Endothelial cell of umbilical vein (primary cell): Measurements from ENCODE around the gene CHMP1A. TPM values are rescaled to one million over a fixed set of nuclear protein-coding genes. Genes with fewer than 3 reads are reported as not detected.

ENCODE experiments used
- BruUV-seq: library from RNA; stranded (reverse); fragments of 400-500 nt; replicated peaks from 2 replicates; lab custom pipeline; 2021; lab: Mats Ljungman, UMichigan
- CTCF ChIA-PET: fragments of 300-600, 350-600 bp; sonication (Branson Sonifier 250); formaldehyde crosslinking; loops from one replicate; lab custom pipeline; 2021; ENCODE audit warnings: antibody characterized with exemption, inconsistent platforms; lab: Charles Lee
- POLR2A ChIA-PET: fragments of 300-600, 350-600 bp; sonication (Branson Sonifier 250); formaldehyde crosslinking; loops from one replicate; lab custom pipeline; 2021; ENCODE audit warnings: antibody characterized with exemption, inconsistent platforms; lab: Charles Lee
- DNase-seq: peaks from one replicate; pipeline ENCODE4 v3.0.0-alpha.2; 2011; ENCODE audit warnings: low read depth, low spot score
- FAIRE-seq: peaks from 2 replicates; lab custom pipeline; 2011; peaks lifted over from hg19 to GRCh38; lab: Jason Lieb, UNC
- H2AFZ ChIP-seq: 2 replicates; pipeline ENCODE4 v1.6.0; 2012; ENCODE audit warnings: low read depth, low read length, control low read depth, inconsistent platforms
- H3K27ac ChIP-seq: 2 replicates; pipeline ENCODE4 v1.5.1; 2011; ENCODE audit warnings: low read depth, mild to moderate bottlenecking, control low read depth, low read length, moderate library complexity; ENCODE audit not compliant: insufficient read depth
- H3K27me3 ChIP-seq, 2 experiments: 2 replicates each; pipeline versions ENCODE4 v1.6.0 to v1.6.1; 2011; ENCODE audit warnings: low read length in 2 of 2, mixed read lengths in 1 of 2; ENCODE audit not compliant: control insufficient read depth in 2 of 2, insufficient read depth in 2 of 2
- H3K36me3 ChIP-seq, 2 experiments: 2 replicates in 1 of 2; 3 replicates in 1 of 2; pipeline ENCODE4 v1.5.1; 2011; ENCODE audit warnings: low read length in 2 of 2, mild to moderate bottlenecking in 1 of 2, moderate library complexity in 1 of 2; ENCODE audit not compliant: control insufficient read depth in 2 of 2, insufficient read depth in 2 of 2; ENCODE audit errors: extremely low read depth in 1 of 2
- H3K4me1 ChIP-seq: 3 replicates; pipeline ENCODE4 v1.5.1; 2011; ENCODE audit warnings: mild to moderate bottlenecking, low read length; ENCODE audit not compliant: control insufficient read depth, insufficient read depth; ENCODE audit errors: extremely low read depth
- H3K4me2 ChIP-seq: 2 replicates; pipeline ENCODE4 v1.6.1; 2011; ENCODE audit warnings: low read length, control low read depth, mixed read lengths; ENCODE audit not compliant: insufficient read depth
- H3K4me3 ChIP-seq, 3 experiments: fragments of 200-600 bp in 1 of 3; sonication (generic), shearing (Covaris generic) in 1 of 3; replicated peaks in 1 of 3; 2 replicates each; pipeline ENCODE4 v1.5.1; 2011 to 2016; ENCODE audit warnings: control low read depth in 3 of 3, low read length in 3 of 3, mild to moderate bottlenecking in 2 of 3, inconsistent platforms in 1 of 3, low read depth in 1 of 3, moderate library complexity in 1 of 3; ENCODE audit not compliant: insufficient read depth in 1 of 3
- H3K79me2 ChIP-seq: 2 replicates; pipeline ENCODE4 v1.6.0; 2012; ENCODE audit warnings: low read length, inconsistent platforms; ENCODE audit not compliant: control insufficient read depth, insufficient read depth
- H3K9ac ChIP-seq: replicated peaks from 2 replicates; pipeline ENCODE3; 2011; ENCODE audit warnings: low read length, control low read depth; ENCODE audit not compliant: insufficient read depth; ENCODE audit errors: extremely low read depth
- H3K9me1 ChIP-seq: replicated peaks from 3 replicates; pipeline ENCODE4 v1.6.0; 2011; ENCODE audit warnings: mild to moderate bottlenecking, low read length; ENCODE audit not compliant: control insufficient read depth, insufficient read depth; ENCODE audit errors: extremely low read depth
- H3K9me3 ChIP-seq: replicated peaks from 2 replicates; pipeline ENCODE4 v1.5.1; 2012; ENCODE audit warnings: low read length, inconsistent platforms; ENCODE audit not compliant: control insufficient read depth, insufficient read depth
- H4K20me1 ChIP-seq: replicated peaks from 2 replicates; pipeline ENCODE3; 2011; ENCODE audit warnings: mild to moderate bottlenecking, low read length; ENCODE audit not compliant: control insufficient read depth, insufficient read depth; ENCODE audit errors: extremely low read depth
- CTCF ChIP-seq, 2 donors: IDR thresholded peaks; 1 replicate in 1 of 2; 2 replicates in 1 of 2; pipeline ENCODE4 v1.5.1; 2011; ENCODE audit warnings: low read length in 2 of 2, mild to moderate bottlenecking in 2 of 2, moderate library complexity in 2 of 2, control low read depth in 1 of 2, inconsistent platforms in 1 of 2, low read depth in 1 of 2; ENCODE audit not compliant: insufficient read depth in 1 of 2; ENCODE audit errors: extremely low read depth in 1 of 2
- EZH2 ChIP-seq: IDR thresholded peaks from 2 replicates; pipeline ENCODE4 v1.6.1; 2012; ENCODE audit warnings: borderline replicate concordance, low read depth, mild to moderate bottlenecking, moderate library complexity, low read length, inconsistent platforms; ENCODE audit not compliant: severe bottlenecking
- FOS ChIP-seq: IDR thresholded peaks from 2 replicates; pipeline ENCODE4 v1.6.1; 2011; ENCODE audit warnings: mild to moderate bottlenecking, low read length, moderate library complexity, borderline replicate concordance; ENCODE audit not compliant: insufficient read depth
- GATA2 ChIP-seq: IDR thresholded peaks from 2 replicates; pipeline ENCODE4 v1.7.0; 2011; ENCODE audit warnings: low read depth, mild to moderate bottlenecking, moderate library complexity, mixed read lengths, low read length; ENCODE audit not compliant: insufficient read length, insufficient read depth
- JUN ChIP-seq: IDR thresholded peaks from 2 replicates; pipeline ENCODE4 v1.6.1; 2011; ENCODE audit warnings: borderline replicate concordance, low read depth; ENCODE audit not compliant: insufficient read length, insufficient read depth
- MAX ChIP-seq: IDR thresholded peaks from 2 replicates; pipeline ENCODE4 v1.6.1; 2011; ENCODE audit not compliant: insufficient read depth, insufficient read length
- MYC ChIP-seq: IDR thresholded peaks from one replicate; pipeline ENCODE4 v1.6.1; 2011; ENCODE audit warnings: mild to moderate bottlenecking, low read depth, low read length
- POLR2A ChIP-seq: IDR thresholded peaks from 2 replicates; pipeline ENCODE4 v1.6.1; 2012; ENCODE audit warnings: low read depth, mild to moderate bottlenecking, control low read depth, low read length
- POLR2AphosphoS5 ChIP-seq: IDR thresholded peaks from 2 replicates; pipeline ENCODE4 v1.6.1; 2012; ENCODE audit warnings: low read depth, mild to moderate bottlenecking, control low read depth, low read length, moderate library complexity; ENCODE audit not compliant: insufficient read depth
- dilution Hi-C: fragments of 300-500 bp; cut with MboI; formaldehyde crosslinking; loops from one replicate; pipeline ENCODE4 v1.15.0; 2019; ENCODE audit warnings: low sequenced_read_pairs; ENCODE audit not compliant: extremely low pct_ligation_motif_present
- intact Hi-C: fragments of 100-400 bp; cut with micrococcal nuclease; formaldehyde crosslinking; loops from one replicate; pipeline ENCODE4 v1.10.0; 2022
- polyA plus RNA-seq, 4 experiments: library from polyadenylated mRNA; depleted of rRNA in 3 of 4; stranded (reverse) in 3 of 4; unstranded in 1 of 4; fragments of >200 nt; gene quantifications; 2 replicates each; pipeline versions ENCODE4 v1.2.1 to v1.2.3, GENCODE V29; 2011 to 2012; ENCODE audit warnings: missing spikeins in 1 of 4
- total RNA-seq: library from RNA; stranded (reverse); gene quantifications from 2 replicates; pipeline ENCODE4 v1.2.3, GENCODE V29; 2021

CHMP1A gene
- total and polyA plus RNA-seq, 2 donors (not counting 3 experiments of a cell fraction or from before 2014, with no cell fraction given) = 83.9 to 101 TPM

DNA sequence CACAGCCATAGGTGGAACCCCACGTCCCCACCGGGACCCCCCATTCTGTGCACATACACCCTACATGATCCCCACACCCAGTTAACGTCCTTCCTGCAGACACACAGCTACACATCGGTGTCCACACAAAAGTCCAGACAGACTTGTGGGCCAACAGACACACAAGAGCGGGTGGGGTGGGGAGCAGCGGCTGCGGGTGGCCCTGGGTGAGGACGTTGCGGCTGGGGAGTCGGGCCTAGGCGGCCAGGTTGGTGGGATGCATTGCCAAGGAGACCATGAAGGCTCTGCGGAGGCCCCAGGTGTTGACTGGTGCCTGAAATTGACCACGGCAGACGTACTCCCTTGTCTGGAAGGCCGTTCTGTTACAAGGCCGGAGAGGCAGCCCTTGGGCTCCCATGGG lies 52.7 kb downstream of the CHMP1A start:
- Histone ChIP-seq H3K4me3 (no peak overlapping the region), H2AFZ (no peak overlapping the region), H3K79me2 (no peaks in the 10 kb centered on the region), H3K4me1 (peaks cover 11% of the 10 kb centered on the region), H3K36me3 (no peaks in the 10 kb centered on the region), H3K27me3 (no peaks in the 10 kb centered on the region), H3K4me2 (no peak overlapping the region), H3K9ac (no peak overlapping the region), H3K9me3 (no peaks in the 10 kb centered on the region), H4K20me1 (no peaks in the 10 kb centered on the region), H3K9me1 (no peaks in the 10 kb centered on the region), H3K27ac (no peak overlapping the region)
- no TSS peak for BruUV-seq
- intact Hi-C loops = no loop called here
- TF ChIP-seq EZH2 (no peak), POLR2AphosphoS5 (no peak), CTCF (IDR thresholded peaks at IDR 0.05; ENCODE audit: extremely low read depth in 1 of 2, insufficient read depth in 1 of 2, low read depth in 1 of 2, low read length in 2 of 2) (no peak), GATA2 (no peak)
- DNase-seq (no peak), FAIRE-seq (no peak)
- POLR2A ChIA-PET = no interaction called here
- CTCF ChIA-PET = no interaction called here
- dilution Hi-C loops = no loop called here

DNA sequence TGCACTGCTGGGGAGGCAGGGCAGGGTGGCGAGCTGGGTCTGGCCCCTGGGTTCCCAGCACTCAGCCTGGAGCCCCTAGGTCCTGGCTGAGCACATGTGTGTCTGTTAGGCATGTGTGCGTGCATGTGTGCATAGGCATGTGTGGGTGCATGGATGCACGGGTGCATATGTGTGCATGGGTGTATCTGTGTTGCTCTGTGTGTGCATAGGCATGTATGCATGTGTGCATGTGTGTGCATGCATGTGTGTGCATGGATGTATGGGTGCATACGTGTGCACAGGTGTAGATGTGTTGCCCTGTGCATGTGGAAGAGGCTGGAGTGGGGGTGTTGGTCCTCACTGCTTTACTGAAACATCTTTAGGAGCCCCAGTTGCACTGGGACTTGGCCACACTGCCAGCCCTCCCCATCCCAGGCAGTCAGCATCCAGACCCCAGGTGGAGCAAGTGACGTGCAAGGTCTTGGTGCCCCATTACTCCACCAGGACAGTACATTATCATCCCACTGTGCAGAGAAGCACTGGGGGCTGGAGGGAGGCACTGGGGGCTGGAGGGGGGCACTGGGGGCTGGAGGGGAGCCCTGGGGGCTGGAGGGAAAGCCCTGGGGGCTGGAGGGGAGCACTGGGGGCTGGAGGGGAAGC lies 54.4 kb downstream of the CHMP1A start:
- TF ChIP-seq MAX (no peak), POLR2A (no peak), EZH2 (no peak), CTCF (IDR thresholded peaks at IDR 0.05; ENCODE audit: extremely low read depth in 1 of 2, insufficient read depth in 1 of 2, low read depth in 1 of 2, low read length in 2 of 2) (no peak), GATA2 (no peak), FOS (no peak), JUN (no peak), POLR2AphosphoS5 (no peak), MYC (no peak)
- Histone ChIP-seq H4K20me1 (no peaks in the 10 kb centered on the region), H3K4me3 (no peak overlapping the region), H3K27ac (no peak overlapping the region), H3K79me2 (no peaks in the 10 kb centered on the region), H3K4me2 (no peak overlapping the region), H3K9me1 (no peaks in the 10 kb centered on the region), H3K4me1 (peaks cover 11% of the 10 kb centered on the region), H3K27me3 (no peaks in the 10 kb centered on the region), H3K36me3 (no peaks in the 10 kb centered on the region), H2AFZ (no peak overlapping the region), H3K9me3 (no peaks in the 10 kb centered on the region), H3K9ac (no peak overlapping the region)
- ChIA-PET POLR2A (no interaction called here), CTCF (interaction anchor here (0.6 to 3.9 kb wide), 14 partner anchors 8 to 363 kb away, joined by 3 to 48 read pairs (median 5); partner anchors contain the start of genes CPNE7 and DPEP1)
- intact Hi-C loops (loop anchor here (1.0 kb wide), 1 partner anchor 38 kb away; no protein-coding TSS in a partner anchor), dilution Hi-C loops (no loop called here)
- no peak for DNase-seq
- no TSS peak for BruUV-seq
- no peak for FAIRE-seq
